ENCODE measurements around the gene MYZAP. TPM values are rescaled to one million over a fixed set of nuclear protein-coding genes. Genes with fewer than 3 reads are reported as not detected.

The MYZAP gene
- total and polyA plus RNA-seq, 2 of the 4 experiments (the other 2 are of a cell fraction), result not detected

DNA sequence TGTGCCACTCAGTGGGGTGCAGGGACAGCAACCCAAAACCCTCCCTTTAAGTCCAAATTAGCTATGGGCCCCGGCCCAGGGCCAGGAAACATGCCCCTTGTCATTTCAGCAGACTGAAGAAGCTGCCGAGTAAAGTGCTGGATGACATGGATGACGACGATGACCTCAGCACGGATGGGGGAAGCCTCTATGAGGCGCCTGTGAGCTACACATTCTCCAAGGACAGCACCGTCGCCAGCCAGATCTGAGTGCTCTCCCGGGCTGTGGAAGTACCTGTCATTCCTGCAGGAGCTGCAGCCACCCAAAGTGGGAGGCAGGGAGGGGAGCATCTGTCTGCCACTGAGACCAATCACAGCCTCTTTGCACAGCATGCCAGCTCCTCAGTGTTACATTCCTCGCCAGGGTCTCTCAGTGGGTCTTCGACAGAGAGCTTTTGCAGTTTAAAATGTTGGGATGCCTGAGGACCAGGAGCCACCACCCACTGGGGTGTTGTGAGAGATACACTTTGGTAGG is 44.4 kb upstream of the MYZAP start:
- no peak overlapping the region for H3K4ac ChIP-seq (ENCODE audit: low read depth, low read length)
- peaks cover 8% of the 10 kb centered on the region for H3K4me1 ChIP-seq (ENCODE audit: control insufficient read depth, insufficient read depth, low read length)
- H2AK9ac ChIP-seq (replicated peaks; ENCODE audit: low read depth, low read length, poor library complexity), result no peak overlapping the region
- dilution Hi-C loops (cut with HindIII; ENCODE audit: low sequenced_read_pairs, unreplicated experiment) (loop anchor here (25.0 kb wide), 1 partner anchor 210 kb away; no protein-coding TSS in a partner anchor), in situ Hi-C loops (cut with MboI; ENCODE audit: low sequenced_read_pairs) (loop anchor here (25.0 kb wide), 2 partner anchors 635 to 735 kb away; partner anchors contain the start of gene TCF12), intact Hi-C loops (cut with micrococcal nuclease) (no loop called here)
- no peak overlapping the region for H3K18ac ChIP-seq (ENCODE audit: low read depth, low read length)
- H3K14ac ChIP-seq (replicated peaks; ENCODE audit: low read depth, low read length), result no peak overlapping the region
- no peak overlapping the region for H3K4me2 ChIP-seq (ENCODE audit: low read depth, low read length)
- no peak overlapping the region for H3K56ac ChIP-seq (ENCODE audit: extremely low read depth, insufficient read depth, low read length)
- H2AK5ac ChIP-seq (ENCODE audit: low read depth, low read length), result no peak overlapping the region
- ATAC-seq (ENCODE audit: low read depth) (no peak), DNase-seq (no peak)
- H3K27me3 ChIP-seq (ENCODE audit: control insufficient read depth, insufficient read depth, low read length), result peaks cover 27% of the 10 kb centered on the region
- CTCF ChIA-PET, result interaction anchor here (1.4 kb wide), 1 partner anchor 18 kb away, joined by 3 read pairs; no protein-coding TSS in a partner anchor
- POLR2A ChIA-PET (ENCODE audit: unreplicated experiment), result no interaction called here
- no peak overlapping the region for H4K5ac ChIP-seq (ENCODE audit: low read depth, low read length)
- no TSS peak for BruUV-seq (replicated peaks)
- H2BK15ac ChIP-seq (ENCODE audit: low read depth, low read length), result no peak overlapping the region
- no peaks in the 10 kb centered on the region for H3K36me3 ChIP-seq (ENCODE audit: control insufficient read depth, insufficient read depth, low read length)
- no peak overlapping the region for H2BK20ac ChIP-seq (ENCODE audit: low read depth, low read length)
- H3K4me3 ChIP-seq (ENCODE audit: insufficient read depth, low read depth, low read length), result no peak overlapping the region
- H2BK120ac ChIP-seq (ENCODE audit: low read depth, low read length), result no peak overlapping the region
- no peak overlapping the region for H3K27ac ChIP-seq (ENCODE audit: insufficient read depth, low read length)
- no peak overlapping the region for H4K8ac ChIP-seq (ENCODE audit: low read depth in 2 of 2, low read length in 2 of 2)
- no peak for TF ChIP-seq NFE2L2 (IDR thresholded peaks at IDR 0.05; ENCODE audit: low read depth, low read length)
- TF ChIP-seq MXI1 (IDR thresholded peaks at IDR 0.05; ENCODE audit: borderline replicate concordance, low read depth, low read length), result no peak
- TF ChIP-seq FOS (IDR thresholded peaks at IDR 0.05; ENCODE audit: low read depth, low read length), result no peak
- TF ChIP-seq, protein P1, sequence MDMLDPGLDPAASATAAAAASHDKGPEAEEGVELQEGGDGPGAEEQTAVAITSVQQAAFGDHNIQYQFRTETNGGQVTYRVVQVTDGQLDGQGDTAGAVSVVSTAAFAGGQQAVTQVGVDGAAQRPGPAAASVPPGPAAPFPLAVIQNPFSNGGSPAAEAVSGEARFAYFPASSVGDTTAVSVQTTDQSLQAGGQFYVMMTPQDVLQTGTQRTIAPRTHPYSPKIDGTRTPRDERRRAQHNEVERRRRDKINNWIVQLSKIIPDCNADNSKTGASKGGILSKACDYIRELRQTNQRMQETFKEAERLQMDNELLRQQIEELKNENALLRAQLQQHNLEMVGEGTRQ (IDR thresholded peaks at IDR 0.05; ENCODE audit: low read depth, low read length), result no peak
- no peak for TF ChIP-seq RAD21 (IDR thresholded peaks at IDR 0.05; ENCODE audit: low read length)
- no peak for TF ChIP-seq BHLHE40 (IDR thresholded peaks at IDR 0.05; ENCODE audit: low read depth, low read length)
- TF ChIP-seq RCOR1 (IDR thresholded peaks at IDR 0.05; ENCODE audit: insufficient replicate concordance, low read length), result no peak
- no peak for TF ChIP-seq POLR2A (IDR thresholded peaks at IDR 0.05; ENCODE audit: low read depth, low read length)
- no peak overlapping the region for H4K91ac ChIP-seq (ENCODE audit: insufficient read depth, low read depth, low read length)
- H2BK5ac ChIP-seq (ENCODE audit: low read depth, low read length, poor library complexity, severe bottlenecking), result no peak overlapping the region
- H3K9ac ChIP-seq (ENCODE audit: low read depth, low read length), result no peak overlapping the region
- WGBS, 2 experiments (ENCODE audit: extremely low coverage in 2 of 2, insufficient read length in 1 of 2), result 17% methylated on average over 2 of the region's 11 CpGs; no CpG with 5 or more reads in 1 of the 2 experiments
- no peak overlapping the region for H3K23ac ChIP-seq (ENCODE audit: low read depth, low read length)
- peaks cover 10% of the 10 kb centered on the region for H3K9me1 ChIP-seq (ENCODE audit: insufficient read depth, low read length)
- no peaks in the 10 kb centered on the region for H4K20me1 ChIP-seq (ENCODE audit: insufficient read depth, low read length)
- H2AFZ ChIP-seq (replicated peaks; ENCODE audit: low read length, poor library complexity), result peak overlapping the region; percentile 26
- H3K9me3 ChIP-seq (ENCODE audit: control insufficient read depth, insufficient read depth, low read length), result no peaks in the 10 kb centered on the region
- H3K79me1 ChIP-seq (ENCODE audit: low read depth in 1 of 2, low read length in 2 of 2), result no peaks in the 10 kb centered on the region
